Panc1 (cell line): ENCODE results near the gene MYL10. TPM values are rescaled to one million over a fixed set of nuclear protein-coding genes. Genes with fewer than 3 reads are reported as not detected.

Experiments
- ATAC-seq: fragments of 200-7000 bp; cut with Tn5 transposase; 2 replicates; pipeline ENCODE4 v1.9.1; 2020; ENCODE audit warnings: mild to moderate bottlenecking, moderate library complexity
- BruUV-seq: library from RNA; stranded (reverse); fragments of 400-500 nt; replicated peaks from 2 replicates; lab custom pipeline; 2021; lab: Mats Ljungman, UMichigan
- CTCF ChIA-PET: fragments of 300-600 bp; sonication (Branson Sonifier 250); formaldehyde crosslinking; loops from one replicate; lab custom pipeline; 2022; ENCODE audit warnings: antibody characterized with exemption; lab: Charles Lee
- POLR2A ChIA-PET: fragments of 300-600 bp; sonication (Branson Sonifier 250); formaldehyde crosslinking; loops from one replicate; lab custom pipeline; 2022; ENCODE audit warnings: antibody characterized with exemption; lab: Charles Lee
- DNase-seq: peaks from one replicate; pipeline ENCODE4 v3.0.0-alpha.2; 2010; ENCODE audit warnings: low read depth, low spot score
- H3K27ac ChIP-seq: 2 replicates; pipeline ENCODE4 v1.5.1; 2011; ENCODE audit warnings: mild to moderate bottlenecking, low read length, inconsistent platforms
- H3K27me3 ChIP-seq: fragments of 200-500 bp; sonication (Bioruptor generic); 2 replicates; pipeline ENCODE4 v1.6.0; 2014; ENCODE audit warnings: low read length, inconsistent platforms; ENCODE audit not compliant: control insufficient read depth, insufficient read depth
- H3K36me3 ChIP-seq: fragments of 200-500 bp; sonication (Bioruptor generic); 2 replicates; pipeline ENCODE4 v1.5.1; 2014; ENCODE audit warnings: inconsistent platforms, mild to moderate bottlenecking, low read length, moderate library complexity; ENCODE audit not compliant: control insufficient read depth, insufficient read depth
- H3K4me1 ChIP-seq: 2 replicates; pipeline ENCODE4 v1.5.1; 2011; ENCODE audit warnings: inconsistent platforms, mild to moderate bottlenecking, low read length, moderate library complexity; ENCODE audit not compliant: control insufficient read depth, insufficient read depth
- H3K4me3 ChIP-seq, 2 experiments: 2 replicates each; pipeline ENCODE4 v1.5.1; 2011 to 2012; ENCODE audit warnings: low read depth in 2 of 2, low read length in 2 of 2, mild to moderate bottlenecking in 2 of 2, inconsistent platforms in 1 of 2, moderate library complexity in 1 of 2
- H3K9me3 ChIP-seq: fragments of 200-500 bp; sonication (Bioruptor generic); 2 replicates; pipeline ENCODE4 v1.5.1; 2014; ENCODE audit warnings: low read depth, mild to moderate bottlenecking, inconsistent platforms, low read length, moderate library complexity; ENCODE audit not compliant: control insufficient read depth, insufficient read depth
- CTCF ChIP-seq: fragments of 450-650 bp; IDR thresholded peaks from 2 replicates; pipeline ENCODE4 v1.5.1; 2017; ENCODE audit warnings: mild to moderate bottlenecking
- POLR2AphosphoS5 ChIP-seq: IDR thresholded peaks from 2 replicates; pipeline ENCODE4 v1.6.1; 2012; ENCODE audit warnings: mild to moderate bottlenecking, low read depth, low read length, moderate library complexity
- REST ChIP-seq, 2 experiments: IDR thresholded peaks; 2 replicates each; pipeline ENCODE4 v1.6.1; 2011 to 2012; ENCODE audit warnings: low read depth in 2 of 2, control low read depth in 1 of 2, low read length in 1 of 2, mild to moderate bottlenecking in 1 of 2, moderate library complexity in 1 of 2; ENCODE audit not compliant: insufficient read depth in 1 of 2
- SIN3A ChIP-seq: IDR thresholded peaks from 2 replicates; pipeline ENCODE4 v1.6.1; 2012; ENCODE audit warnings: low read depth, mild to moderate bottlenecking, low read length, moderate library complexity, borderline replicate concordance; ENCODE audit not compliant: insufficient read depth
- TCF7L2 ChIP-seq: IDR thresholded peaks from 2 replicates; pipeline ENCODE4 v1.6.1; 2011; ENCODE audit warnings: mild to moderate bottlenecking, low read depth, low read length, inconsistent platforms
- in situ Hi-C: cut with HindIII; loops from 2 replicates; pipeline ENCODE4 v1.10.0; 2016; ENCODE audit warnings: low sequenced_read_pairs, low pct_unique_long_range_greater_than_20kb
- intact Hi-C: fragments of 100-400 bp; cut with micrococcal nuclease; formaldehyde crosslinking; loops from one replicate; pipeline ENCODE4 v1.10.0; 2022; ENCODE audit not compliant: unreplicated experiment
- total RNA-seq: library from RNA; stranded (reverse); gene quantifications from one replicate; pipeline ENCODE4 v1.2.1, GENCODE V29; 2021; ENCODE audit not compliant: unreplicated experiment

The MYL10 gene
- total RNA-seq, 1 experiment from 2014 or later: not detected

- DNase-seq (no peak), ATAC-seq (no peak)
- ChIA-PET POLR2A (no interaction called here), CTCF (interaction anchor here (0.7 kb wide), 1 partner anchor 177 kb away, joined by 3 read pairs; no protein-coding TSS in a partner anchor)
- in situ Hi-C loops: no loop called here
- no peaks in the 10 kb centered on the region for H3K36me3 ChIP-seq
- no TSS peak for BruUV-seq
- H3K27me3 ChIP-seq: no peaks in the 10 kb centered on the region
- no peak overlapping the region for H3K27ac ChIP-seq
- no peak overlapping the region for H3K4me3 ChIP-seq
- intact Hi-C loops: no loop called here
- no peaks in the 10 kb centered on the region for H3K9me3 ChIP-seq
- H3K4me1 ChIP-seq: no peaks in the 10 kb centered on the region
- no peak for TF ChIP-seq REST (IDR thresholded peaks at IDR 0.05; ENCODE audit: insufficient read depth in 1 of 2, low read depth in 2 of 2, low read length in 1 of 2)
- TF ChIP-seq POLR2AphosphoS5: no peak
- no peak for TF ChIP-seq SIN3A
- TF ChIP-seq CTCF: no peak
- TF ChIP-seq TCF7L2: no peak
These were observed 28.1 kb upstream of the MYL10 start for GRCh38 chr7:101657171-101657570.

- ATAC-seq: 0 out of 2 replicates have a peak, but pooled peaks have one; percentile 14
These were observed 22.0 kb upstream of the MYL10 start for GRCh38 chr7:101651112-101651511.

More at GRCh38 chr7:101651112-101651511, 22.0 kb upstream of the MYL10 start:
- ChIA-PET POLR2A (no interaction called here), CTCF (no interaction called here)
- Histone ChIP-seq H3K27ac (no peak overlapping the region), H3K9me3 (no peaks in the 10 kb centered on the region), H3K4me3 (peak overlapping the region in 1 of 2 experiments; percentile 19; a peak in 2 of 4 replicates), H3K4me1 (peaks cover 7% of the 10 kb centered on the region; the same call in 1 of the 2 replicates), H3K27me3 (no peaks in the 10 kb centered on the region), H3K36me3 (no peaks in the 10 kb centered on the region)
- BruUV-seq: no TSS peak
- DNase-seq: no peak
- in situ Hi-C loops: no loop called here
- intact Hi-C loops: no loop called here
- no peak for TF ChIP-seq SIN3A
- TF ChIP-seq TCF7L2: no peak
- no peak for TF ChIP-seq CTCF
